GM21786 (cell line): ENCODE data around the gene SLC6A13.
"Not testable (repeated sequence)": the region's sequence is repeated elsewhere in the genome, so short reads cannot be mapped to it uniquely, and the experiment has no call there.

Experiments used
- ATAC-seq: cut with Tn5 transposase; IDR thresholded peaks from one replicate; pipeline ENCODE4 v1.9.1; 2021; ENCODE audit not compliant: unreplicated experiment

SLC6A13 gene

GRCh38 chr12:265096-265495 is 2.5 kb upstream of the SLC6A13 start:
- ATAC-seq = no peak

- no peak for ATAC-seq
Measured at GRCh38 chr12:264269-264668, 1.6 kb upstream of the SLC6A13 start.

GRCh38 chr12:263574-263973 is 938 bp upstream of the SLC6A13 start:
- ATAC-seq = no peak

- ATAC-seq = no peak
Measured at GRCh38 chr12:262113-262512, 523 bp downstream of the SLC6A13 start.

GRCh38 chr12:257521-258321 is 4.9 kb downstream of the SLC6A13 start:
- no peak for ATAC-seq

GRCh38 chr12:256958-257357 is 5.7 kb downstream of the SLC6A13 start:
- ATAC-seq = no peak

- ATAC-seq = no peak
Measured at GRCh38 chr12:256225-256624, 6.4 kb downstream of the SLC6A13 start.

- ATAC-seq = no peak
Measured at GRCh38 chr12:254912-255311, 7.7 kb downstream of the SLC6A13 start.

GRCh38 chr12:254039-254438 is 8.6 kb downstream of the SLC6A13 start:
- ATAC-seq = no peak

GRCh38 chr12:253116-253831 is 9.4 kb downstream of the SLC6A13 start:
- no peak for ATAC-seq

GRCh38 chr12:252636-253035 is 10.0 kb downstream of the SLC6A13 start:
- ATAC-seq = no peak

- ATAC-seq = no peak
Measured at GRCh38 chr12:247271-247670, 15.4 kb downstream of the SLC6A13 start.

GRCh38 chr12:243381-243780 is 19.3 kb downstream of the SLC6A13 start:
- no peak for ATAC-seq

GRCh38 chr12:242496-242895 is 20.1 kb downstream of the SLC6A13 start:
- no peak for ATAC-seq

- ATAC-seq = no peak
Measured at GRCh38 chr12:241266-241665, 21.4 kb downstream of the SLC6A13 start.

- no peak for ATAC-seq
Measured at GRCh38 chr12:240566-240965, 22.1 kb downstream of the SLC6A13 start.

GRCh38 chr12:238736-239398 is 23.8 kb downstream of the SLC6A13 start:
- no peak for ATAC-seq

GRCh38 chr12:238116-238515 is 24.5 kb downstream of the SLC6A13 start:
- no peak for ATAC-seq

- no peak for ATAC-seq
Measured at GRCh38 chr12:237026-237815, 25.4 kb downstream of the SLC6A13 start.

- ATAC-seq = no peak
Measured at GRCh38 chr12:236445-236844, 26.2 kb downstream of the SLC6A13 start.

GRCh38 chr12:235967-236366 is 26.7 kb downstream of the SLC6A13 start:
- not testable (repeated sequence) for ATAC-seq
